Hepatocyte (in vitro differentiated cells): ENCODE data around the gene CTSW. TPM values are rescaled to one million over a fixed set of nuclear protein-coding genes. Genes with fewer than 3 reads are reported as not detected.
A peak's percentile ranks its signal among the peaks of the same experiment; 100 is the strongest.

Experiments
- DNase-seq: peaks from one replicate; pipeline ENCODE4 v3.0.0-alpha.2; 2016; ENCODE audit warnings: low spot score
- H2AFZ ChIP-seq: fragments of 200-600 bp; sonication (generic); 2 replicates; pipeline ENCODE4 v1.6.0; 2016; ENCODE audit warnings: antibody characterized with exemption, mild to moderate bottlenecking
- H3K27ac ChIP-seq: fragments of 200-600 bp; sonication (generic); 2 replicates; pipeline ENCODE4 v1.5.1; 2016; ENCODE audit warnings: mild to moderate bottlenecking
- H3K27me3 ChIP-seq: fragments of 200-600 bp; sonication (generic); 2 replicates; pipeline ENCODE4 v1.6.1; 2016
- H3K36me3 ChIP-seq: fragments of 200-600 bp; sonication (generic); replicated peaks from 2 replicates; pipeline ENCODE4 v1.5.1; 2016; ENCODE audit warnings: low read depth; ENCODE audit not compliant: insufficient read depth
- H3K4me1 ChIP-seq: fragments of 200-600 bp; sonication (generic); 2 replicates; pipeline ENCODE4 v1.5.1; 2016; ENCODE audit warnings: mild to moderate bottlenecking, moderate library complexity; ENCODE audit not compliant: insufficient read depth
- H3K4me2 ChIP-seq: fragments of 200-600 bp; sonication (generic); 2 replicates; pipeline ENCODE4 v1.6.0; 2016
- H3K4me3 ChIP-seq: fragments of 200-600 bp; sonication (generic); 2 replicates; pipeline ENCODE4 v1.5.1; 2016; ENCODE audit warnings: mild to moderate bottlenecking
- H3K79me2 ChIP-seq: fragments of 200-600 bp; sonication (generic); 2 replicates; pipeline ENCODE4 v1.6.0; 2017; ENCODE audit warnings: mild to moderate bottlenecking
- H3K9me2 ChIP-seq: fragments of 200-600 bp; sonication (generic); replicated peaks from 2 replicates; pipeline ENCODE4 v1.6.0; 2017; ENCODE audit warnings: mild to moderate bottlenecking; ENCODE audit not compliant: insufficient read depth
- H3K9me3 ChIP-seq: fragments of 200-600 bp; sonication (generic); 2 replicates; pipeline ENCODE4 v1.5.1; 2016; ENCODE audit warnings: low read depth, mild to moderate bottlenecking
- H4K20me1 ChIP-seq: fragments of 200-600 bp; sonication (generic); 2 replicates; pipeline ENCODE4 v1.6.0; 2016; ENCODE audit warnings: mild to moderate bottlenecking; ENCODE audit not compliant: insufficient read depth, poor library complexity, severe bottlenecking
- CTCF ChIP-seq: fragments of 200-600 bp; sonication (generic); IDR thresholded peaks from 2 replicates; pipeline ENCODE4 v1.5.1; 2016; ENCODE audit warnings: antibody characterized with exemption, mild to moderate bottlenecking; ENCODE audit not compliant: poor library complexity
- EZH2 ChIP-seq: fragments of 200-600 bp; sonication (generic); IDR thresholded peaks from 2 replicates; pipeline ENCODE4 v1.6.1; 2016; ENCODE audit warnings: antibody characterized with exemption, mild to moderate bottlenecking, borderline replicate concordance
- EZH2phosphoT487 ChIP-seq: fragments of 200-600 bp; sonication (generic); IDR thresholded peaks from one replicate; pipeline ENCODE4 v1.6.1; 2018; ENCODE audit warnings: antibody characterized with exemption, mild to moderate bottlenecking, low read depth, moderate library complexity; ENCODE audit not compliant: unreplicated experiment, severe bottlenecking
- WGBS: methylation state at CpG from one replicate; pipeline ENCODE4 v1.1.6; 2016; ENCODE audit warnings: low lambda C conversion rate; ENCODE audit errors: missing lambda C conversion rate; 5-methylcytosine and 5-hydroxymethylcytosine counted together
- polyA plus RNA-seq: library from polyadenylated mRNA; unstranded; fragments of >200 nt; fragmentation: Nextera tagmentation; extraction: Ambion mirVana; gene quantifications from 2 replicates; pipeline ENCODE4 v1.2.1, GENCODE V29; 2016
- total RNA-seq: library from RNA; depleted of rRNA; stranded (reverse); fragments of >200 nt; gene quantifications from 2 replicates; pipeline ENCODE4 v1.2.3, GENCODE V29; 2014

The CTSW gene
- total and polyA plus RNA-seq, 2 experiments from 2014 or later = 0.15 TPM; not detected in 1

- Histone ChIP-seq H3K4me2 (peak overlapping the region; percentile 92), H3K9me3 (no peaks in the 10 kb centered on the region), H3K27me3 (peaks cover 4% of the 10 kb centered on the region), H3K9me2 (no peaks in the 10 kb centered on the region), H3K4me3 (no peak overlapping the region), H3K36me3 (no peaks in the 10 kb centered on the region), H2AFZ (no peak overlapping the region), H3K27ac (no peak overlapping the region), H3K4me1 (peaks cover 30% of the 10 kb centered on the region), H4K20me1 (no peaks in the 10 kb centered on the region), H3K79me2 (peaks cover 8% of the 10 kb centered on the region)
- no peak for TF ChIP-seq EZH2
- TF ChIP-seq CTCF = no peak
- no peak for TF ChIP-seq EZH2phosphoT487
- no peak for DNase-seq
- WGBS = 90% methylated on average over 10 of the region's 10 CpGs
Measured at GRCh38 chr11:65892661-65893317, 13.2 kb downstream of the CTSW start.

- 97% methylated on average over 16 of the region's 16 CpGs for WGBS
- Histone ChIP-seq H2AFZ (no peak overlapping the region), H3K27me3 (peaks cover 9% of the 10 kb centered on the region), H3K36me3 (no peaks in the 10 kb centered on the region), H3K4me1 (peaks cover 30% of the 10 kb centered on the region), H3K27ac (no peak overlapping the region), H3K79me2 (peaks cover 8% of the 10 kb centered on the region), H3K4me3 (no peak overlapping the region), H4K20me1 (no peaks in the 10 kb centered on the region), H3K4me2 (no peak overlapping the region), H3K9me2 (no peaks in the 10 kb centered on the region), H3K9me3 (no peaks in the 10 kb centered on the region)
- TF ChIP-seq CTCF (no peak), EZH2 (no peak)
- DNase-seq = no peak
Measured at GRCh38 chr11:65894034-65894591, 14.5 kb downstream of the CTSW start.

GRCh38 chr11:65895482-65895981, 15.9 kb downstream of the CTSW start:
- peaks cover 8% of the 10 kb centered on the region for H3K79me2 ChIP-seq
- no peak overlapping the region for H2AFZ ChIP-seq
- H3K9me2 ChIP-seq = no peaks in the 10 kb centered on the region
- no peak for DNase-seq
- no peaks in the 10 kb centered on the region for H3K9me3 ChIP-seq
- H3K4me1 ChIP-seq = peaks cover 29% of the 10 kb centered on the region
- H3K36me3 ChIP-seq = no peaks in the 10 kb centered on the region
- no peak overlapping the region for H3K27ac ChIP-seq
- 94% methylated on average over 5 of the region's 5 CpGs for WGBS
- no peak overlapping the region for H3K4me3 ChIP-seq
- H3K4me2 ChIP-seq = no peak overlapping the region
- peaks cover 15% of the 10 kb centered on the region for H3K27me3 ChIP-seq
- TF ChIP-seq EZH2phosphoT487 (no peak), CTCF (no peak), EZH2 (no peak)
- H4K20me1 ChIP-seq = no peaks in the 10 kb centered on the region
